LoVo (cell line): ENCODE results near the gene NCOR1.
"Not testable (repeated sequence)": the region's sequence is repeated elsewhere in the genome, so short reads cannot be mapped to it uniquely, and the experiment has no call there.

Source experiments
- DNase-seq: peaks from one replicate; pipeline ENCODE4 v3.0.0-alpha.2; 2016; ENCODE audit warnings: low spot score

The NCOR1 gene

GRCh38 chr17:16086957-16087356 lies 128.4 kb downstream of the NCOR1 start:
- no peak for DNase-seq

GRCh38 chr17:16085066-16085699 lies 130.2 kb downstream of the NCOR1 start:
- no peak for DNase-seq

- DNase-seq, result no peak
These were observed 132.1 kb downstream of the NCOR1 start for GRCh38 chr17:16083223-16083622.

GRCh38 chr17:16081507-16082087 lies 133.7 kb downstream of the NCOR1 start:
- no peak for DNase-seq

GRCh38 chr17:16080366-16080765 lies 135.0 kb downstream of the NCOR1 start:
- no peak for DNase-seq

- DNase-seq, result no peak
These were observed 139.4 kb downstream of the NCOR1 start for GRCh38 chr17:16075949-16076348.

- no peak for DNase-seq
These were observed 140.9 kb downstream of the NCOR1 start for GRCh38 chr17:16074423-16074822.

- no peak for DNase-seq
These were observed 141.5 kb downstream of the NCOR1 start for GRCh38 chr17:16073845-16074244.

- DNase-seq, result no peak
These were observed 143.3 kb downstream of the NCOR1 start for GRCh38 chr17:16072031-16072430.

GRCh38 chr17:16068323-16068722 lies 147.0 kb downstream of the NCOR1 start:
- DNase-seq, result no peak

- DNase-seq, result no peak
These were observed 149.2 kb downstream of the NCOR1 start for GRCh38 chr17:16066125-16066524.

- DNase-seq, result no peak
These were observed 153.7 kb downstream of the NCOR1 start for GRCh38 chr17:16061631-16062030.

- not testable (repeated sequence) for DNase-seq
These were observed 160.2 kb downstream of the NCOR1 start for GRCh38 chr17:16055139-16055538.

GRCh38 chr17:16052486-16052885 lies 162.8 kb downstream of the NCOR1 start:
- DNase-seq, result no peak

- DNase-seq, result no peak
These were observed 164.5 kb downstream of the NCOR1 start for GRCh38 chr17:16050844-16051243.

- no peak for DNase-seq
These were observed 166.4 kb downstream of the NCOR1 start for GRCh38 chr17:16048811-16049449.

GRCh38 chr17:16046966-16047365 lies 168.4 kb downstream of the NCOR1 start:
- no peak for DNase-seq

- no peak for DNase-seq
These were observed 170.8 kb downstream of the NCOR1 start for GRCh38 chr17:16044487-16044886.

GRCh38 chr17:16040710-16041251 lies 174.6 kb downstream of the NCOR1 start:
- DNase-seq, result no peak

- no peak for DNase-seq
These were observed 177.7 kb downstream of the NCOR1 start for GRCh38 chr17:16037636-16038035.

- DNase-seq, result no peak
These were observed 179.1 kb downstream of the NCOR1 start for GRCh38 chr17:16036261-16036660.

- DNase-seq, result no peak
These were observed 181.5 kb downstream of the NCOR1 start for GRCh38 chr17:16033729-16034349.
